ENCODE data around the gene AUTS2.

The AUTS2 gene

GRCh38 chr7:70044981-70045380 is 446.7 kb downstream of the AUTS2 start:
- no peak for DNase-seq

DNA sequence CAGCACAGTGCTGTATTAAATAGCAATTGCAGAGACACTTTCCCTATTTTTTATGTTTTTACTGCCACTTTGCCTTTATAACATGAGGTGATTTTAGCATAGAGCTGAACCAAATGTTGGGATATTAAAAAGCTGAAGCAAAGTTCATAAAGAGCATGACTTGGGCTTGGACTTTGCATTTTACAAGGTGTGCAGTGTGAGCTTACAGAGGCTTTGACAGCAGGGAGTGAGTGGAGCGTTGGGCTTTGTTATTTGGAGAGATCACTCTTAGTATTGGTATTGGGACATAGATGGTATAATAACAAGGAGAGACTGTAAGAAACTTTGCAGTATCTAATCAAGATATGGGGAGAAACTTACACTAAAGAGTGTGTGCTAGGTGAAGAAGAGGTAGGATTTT is 449.1 kb downstream of the AUTS2 start:
- no peak for DNase-seq

- DNase-seq = no peak
Measured at GRCh38 chr7:70047891-70048448, 449.7 kb downstream of the AUTS2 start.

GRCh38 chr7:70051726-70052125 is 453.5 kb downstream of the AUTS2 start:
- no peak for DNase-seq

- no peak for DNase-seq
Measured at GRCh38 chr7:70052691-70053090, 454.4 kb downstream of the AUTS2 start.

DNA sequence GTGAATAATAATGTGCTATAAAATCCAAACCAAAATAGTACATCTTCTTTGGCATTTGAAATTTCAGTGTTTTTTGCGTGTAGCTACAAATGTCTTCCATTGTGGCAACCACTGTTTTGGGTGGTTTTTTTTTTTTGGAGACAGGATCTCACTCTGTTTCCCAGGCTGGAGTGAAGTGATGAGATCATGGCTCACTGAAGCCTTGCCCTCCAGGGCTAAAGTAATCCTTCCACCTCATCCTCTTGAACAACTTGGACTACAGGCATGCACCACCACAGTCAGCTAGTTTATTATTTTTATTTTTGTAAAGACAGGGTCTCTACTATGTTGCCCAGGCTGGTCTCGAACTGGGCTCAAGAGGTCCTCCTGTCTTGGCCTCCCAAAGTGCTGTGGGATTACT is 455.1 kb downstream of the AUTS2 start:
- DNase-seq = no peak

DNA sequence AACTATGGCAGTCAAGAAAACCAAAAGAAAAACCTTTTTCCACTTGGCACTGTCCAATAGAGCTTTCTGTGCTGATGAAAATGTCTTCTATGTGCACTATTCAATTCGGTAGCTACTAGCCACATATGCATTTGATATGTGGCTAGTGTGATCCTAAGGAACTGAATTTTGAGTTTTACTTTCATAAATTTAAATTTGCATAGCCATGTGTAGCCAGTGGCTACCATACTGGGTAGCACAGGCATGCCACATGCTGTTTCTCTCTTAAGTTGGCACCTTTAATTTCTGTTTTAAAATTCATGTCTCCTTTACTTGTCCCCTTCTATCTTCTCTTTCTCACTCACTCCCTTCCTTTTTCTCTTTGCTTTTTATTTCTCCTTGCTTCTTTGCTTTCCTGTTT is 455.7 kb downstream of the AUTS2 start:
- DNase-seq = no peak

DNA sequence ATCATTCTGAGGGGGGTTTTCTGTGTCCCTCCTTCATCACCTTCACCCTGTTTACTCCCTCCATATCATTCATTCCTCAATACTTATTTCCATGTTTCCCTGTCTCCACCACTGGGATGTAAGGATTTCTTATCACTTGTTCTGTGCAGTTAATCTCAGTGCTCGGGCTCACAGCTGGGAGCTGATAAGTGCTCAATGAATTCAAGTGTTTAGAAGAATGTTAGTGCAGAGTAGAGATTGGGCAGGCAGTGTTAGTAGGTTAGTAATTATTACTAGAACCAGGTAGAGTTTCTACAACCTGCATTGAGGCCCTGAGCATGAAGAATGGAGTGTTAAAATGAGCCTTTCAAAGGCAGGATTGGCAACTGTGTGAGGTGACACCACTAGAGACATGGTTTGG is 458.1 kb downstream of the AUTS2 start:
- no peak for DNase-seq

DNA sequence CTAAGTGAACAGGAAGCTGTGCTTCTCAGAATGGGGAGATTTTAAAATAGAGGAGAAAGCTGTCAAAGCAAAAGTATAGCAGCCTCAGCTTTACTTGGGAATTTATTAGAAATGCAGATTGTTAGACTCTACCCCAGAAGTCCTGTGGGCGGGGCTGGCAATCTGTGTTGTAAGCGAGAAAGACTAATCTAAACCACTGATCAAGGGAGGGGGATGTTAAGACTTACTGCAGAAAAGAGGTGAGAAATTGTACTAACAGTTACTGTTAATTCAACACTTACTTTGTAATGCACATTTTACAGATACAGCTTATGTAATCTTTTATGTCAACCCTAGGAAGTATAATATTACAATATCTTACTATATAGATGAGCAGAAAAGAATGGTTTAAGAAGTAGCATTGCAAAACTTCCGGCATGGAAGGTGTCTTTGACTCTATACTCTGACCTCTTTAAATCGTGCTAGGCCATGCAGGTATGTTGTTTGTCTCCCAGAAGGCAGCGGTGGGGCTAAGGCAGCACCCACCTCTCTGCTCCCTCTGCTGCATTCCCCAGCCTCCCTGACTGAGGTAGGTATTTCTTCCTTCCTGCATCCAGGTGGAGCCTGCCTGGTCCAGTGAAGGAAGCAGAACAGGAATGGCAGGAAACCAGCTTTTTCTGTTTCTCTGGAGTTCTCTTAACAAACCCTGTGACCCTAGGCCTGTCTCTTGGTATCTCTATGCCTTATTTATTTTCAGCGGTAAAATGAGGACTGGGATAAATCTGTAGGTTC is 462.2 kb downstream of the AUTS2 start:
- no peak for DNase-seq

- no peak for DNase-seq
Measured at GRCh38 chr7:70063371-70063770, 465.1 kb downstream of the AUTS2 start.

DNA sequence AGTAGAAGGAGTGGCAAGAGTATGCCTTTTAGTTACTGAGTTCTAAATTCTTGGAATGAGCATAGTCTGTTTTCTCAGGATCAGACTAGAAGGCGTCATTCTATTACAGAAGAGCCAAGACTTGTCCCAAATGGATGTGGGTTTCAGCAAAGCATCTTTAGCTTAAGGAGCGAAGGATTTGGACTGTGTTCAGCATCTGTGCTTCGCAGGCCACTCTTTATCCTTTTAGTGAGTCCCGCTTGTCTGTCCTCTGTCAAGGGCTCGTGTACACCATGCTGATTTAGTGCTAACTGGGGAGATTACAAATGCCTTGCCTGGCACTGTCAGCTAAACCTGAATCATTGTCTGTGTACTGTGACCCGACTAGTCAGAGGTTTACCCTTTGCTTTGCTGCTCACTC is 465.7 kb downstream of the AUTS2 start:
- no peak for DNase-seq

DNA sequence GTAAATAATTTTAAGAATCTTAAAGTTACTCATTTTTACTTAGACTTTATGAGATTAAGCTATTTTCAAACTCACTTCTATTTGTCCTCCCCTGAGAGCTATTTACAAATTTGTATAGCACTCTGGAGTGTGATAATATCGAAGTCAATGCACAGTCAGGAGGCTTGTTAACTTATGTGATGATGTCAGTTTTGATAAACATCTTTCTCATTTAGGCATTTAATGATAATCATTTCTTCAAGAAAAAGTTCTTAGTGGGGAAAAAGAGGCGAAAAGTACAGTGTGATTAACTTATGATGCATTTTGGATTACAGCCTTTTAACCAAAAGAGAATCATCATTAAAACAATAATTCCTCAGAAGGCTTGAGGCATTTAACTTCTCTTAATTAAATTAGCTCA is 468.6 kb downstream of the AUTS2 start:
- no peak for DNase-seq

DNA sequence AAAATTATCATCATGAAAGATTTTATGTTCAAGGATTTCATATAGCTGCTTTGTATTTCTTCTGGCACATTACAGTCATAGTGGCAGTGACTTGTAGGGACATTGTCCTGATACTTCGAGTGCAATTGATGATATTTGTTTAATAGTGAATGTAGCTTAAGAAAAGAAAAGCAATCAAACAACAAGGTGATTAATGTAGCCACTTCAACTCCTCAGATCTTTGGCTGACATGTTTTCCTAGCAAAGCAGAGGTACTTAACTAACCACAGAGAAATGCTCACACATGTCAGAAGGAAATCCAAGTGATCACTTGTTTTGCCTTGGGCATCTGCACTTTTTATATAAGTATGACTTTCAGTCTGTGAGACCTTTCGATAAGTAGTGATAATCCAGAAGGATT is 470.3 kb downstream of the AUTS2 start:
- DNase-seq = no peak

DNA sequence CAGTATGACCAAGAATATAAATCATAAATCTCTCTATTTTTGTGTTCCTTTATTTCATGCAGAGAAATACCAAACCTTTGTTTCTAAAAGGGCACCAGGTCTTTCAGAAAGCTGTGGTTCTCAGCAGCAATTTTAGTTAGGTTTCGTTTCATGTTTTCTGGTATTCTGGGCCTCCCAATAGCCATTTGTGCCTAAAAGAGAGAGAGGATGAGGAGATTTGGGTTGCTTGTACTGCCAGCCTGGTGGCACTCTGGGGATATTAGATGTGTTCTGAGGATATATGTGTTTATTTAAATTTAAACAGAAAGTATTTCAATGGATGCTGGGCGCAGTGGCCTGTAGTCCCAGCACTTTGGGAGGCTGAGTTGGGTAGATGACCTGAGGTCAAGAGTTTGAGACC is 471.7 kb downstream of the AUTS2 start:
- DNase-seq = no peak

GRCh38 chr7:70071766-70072165 is 473.5 kb downstream of the AUTS2 start:
- no peak for DNase-seq

DNA sequence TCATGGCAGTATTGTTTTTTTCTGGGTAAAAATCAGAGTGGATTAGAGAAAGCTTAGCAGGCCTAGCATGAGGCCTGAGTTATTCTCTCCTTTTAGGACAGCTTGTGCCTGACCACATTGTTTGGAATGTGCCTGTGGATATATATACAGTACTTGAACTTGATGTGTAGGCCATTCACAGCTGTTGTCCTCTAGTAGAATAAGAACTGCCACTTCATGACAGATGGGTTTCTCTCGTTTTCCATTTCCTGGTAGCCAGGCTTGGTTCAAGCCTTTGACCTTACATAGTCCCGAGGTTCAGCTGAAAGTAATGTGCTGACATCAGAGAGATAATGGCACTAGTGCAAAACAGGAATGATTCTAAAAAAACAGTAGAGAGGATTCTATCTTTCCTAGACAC is 473.9 kb downstream of the AUTS2 start:
- DNase-seq = no peak

DNA sequence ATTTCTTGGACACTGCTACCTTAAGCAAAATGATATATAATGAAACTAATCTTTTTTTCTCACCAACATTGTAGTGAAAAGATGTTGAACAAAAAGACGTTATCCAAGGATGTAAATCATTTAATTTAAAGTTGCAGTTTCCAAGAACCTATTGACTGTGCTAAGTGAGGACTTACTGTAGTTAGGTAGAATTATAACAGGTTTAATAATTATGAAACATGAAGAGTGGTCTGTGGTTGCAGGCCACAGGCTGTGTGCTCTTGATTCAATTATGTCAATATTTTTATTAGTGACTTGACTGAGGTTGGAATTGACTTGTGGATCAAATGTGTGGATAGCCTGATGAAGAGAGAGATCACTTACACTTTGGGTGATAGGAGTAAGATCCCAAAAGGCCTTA is 478.1 kb downstream of the AUTS2 start:
- DNase-seq = no peak

- DNase-seq = no peak
Measured at GRCh38 chr7:70082099-70082611, 483.9 kb downstream of the AUTS2 start.

GRCh38 chr7:70091362-70091761 is 493.1 kb downstream of the AUTS2 start:
- DNase-seq = no peak

DNA sequence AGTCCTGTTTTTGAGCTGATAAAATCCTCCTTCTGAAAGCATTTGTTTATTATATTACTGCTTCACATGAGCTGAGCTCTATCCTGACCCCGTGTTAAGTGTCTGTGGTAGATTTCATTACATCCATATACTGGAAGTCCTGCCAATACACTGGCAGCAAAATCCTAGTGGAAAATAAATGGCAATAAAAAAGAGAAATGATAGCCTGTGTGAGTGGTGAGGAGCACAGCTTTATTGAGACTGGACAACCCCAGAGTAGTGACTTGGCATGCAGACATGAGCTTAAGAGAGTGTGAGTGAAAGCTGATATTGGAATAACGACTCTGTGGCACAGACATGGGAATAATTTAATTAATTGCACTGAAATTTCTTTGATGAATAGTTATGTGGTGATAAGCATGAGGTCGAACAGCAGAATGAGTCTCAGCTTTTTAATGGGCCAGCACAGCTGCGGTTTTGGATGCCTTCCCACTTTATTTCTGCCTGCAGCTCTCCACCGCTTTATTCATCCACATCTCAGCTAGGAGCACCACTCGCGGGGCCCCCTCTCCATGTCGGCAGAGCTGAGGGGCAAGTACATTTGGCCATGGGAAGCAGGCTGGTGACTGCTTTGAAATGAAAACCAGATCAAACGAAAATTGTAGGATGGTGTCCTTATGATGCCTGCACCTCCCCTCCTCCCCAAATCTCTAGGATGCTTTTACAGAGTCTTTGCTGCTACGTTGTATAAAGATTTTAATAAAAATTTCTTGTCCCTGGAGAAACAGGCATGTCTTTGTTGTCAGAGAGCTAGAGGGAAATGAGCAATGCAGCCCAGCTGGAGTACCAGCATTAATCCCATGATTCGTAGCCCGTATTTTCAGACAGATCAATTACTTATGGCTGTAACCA is 494.3 kb downstream of the AUTS2 start:
- DNase-seq = no peak

DNA sequence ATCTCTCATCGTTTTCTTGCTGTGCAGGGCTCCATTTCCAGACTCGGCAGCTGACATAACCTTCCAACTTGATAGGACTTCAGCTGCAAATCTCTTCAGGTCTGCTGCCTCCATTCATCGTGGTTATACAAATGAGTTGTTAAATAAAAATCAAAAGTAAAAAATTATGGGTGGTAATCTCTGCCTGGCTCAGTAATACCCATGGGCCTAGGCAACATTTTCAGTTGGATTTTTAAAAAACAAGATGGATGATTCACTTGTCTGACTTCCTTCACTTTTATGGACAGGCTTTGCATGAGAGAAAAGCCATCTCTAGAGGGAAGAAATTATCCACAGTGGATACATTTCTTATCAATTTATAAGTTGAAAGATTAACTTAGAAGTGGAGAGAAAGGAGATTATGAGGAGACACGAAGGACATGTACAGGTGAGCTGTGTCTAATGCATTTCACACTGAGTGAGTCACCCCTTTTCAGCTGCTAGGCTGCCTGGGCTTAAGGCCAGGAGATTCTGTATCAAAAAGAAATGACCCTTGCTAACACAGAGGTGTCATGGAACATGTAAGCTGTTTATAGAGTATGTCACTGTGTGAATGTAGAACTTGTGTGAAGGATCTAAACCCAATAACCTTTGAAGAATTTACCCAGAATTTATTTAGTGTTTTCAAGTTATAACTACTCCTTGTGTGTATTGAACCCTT is 495.1 kb downstream of the AUTS2 start:
- no peak for DNase-seq

DNA sequence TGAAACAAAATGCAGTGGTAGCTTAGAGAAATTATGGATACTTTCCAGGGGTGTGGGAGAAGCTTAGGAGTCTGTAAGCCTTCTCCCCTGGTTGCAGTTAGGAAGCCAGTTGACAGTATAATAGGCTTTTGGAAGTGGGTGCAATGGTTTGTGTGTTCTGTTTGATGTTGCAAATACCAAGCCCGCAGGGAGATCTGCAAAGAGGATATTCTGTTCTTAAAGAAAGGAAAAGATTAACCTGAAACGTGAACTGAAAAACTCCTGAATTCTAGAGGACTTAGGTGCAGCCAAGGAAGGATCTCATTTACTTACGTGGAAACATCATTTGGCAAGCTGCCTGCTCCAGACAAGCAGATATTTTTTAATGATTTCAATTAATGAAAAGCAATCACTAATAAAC is 496.6 kb downstream of the AUTS2 start:
- no peak for DNase-seq

DNA sequence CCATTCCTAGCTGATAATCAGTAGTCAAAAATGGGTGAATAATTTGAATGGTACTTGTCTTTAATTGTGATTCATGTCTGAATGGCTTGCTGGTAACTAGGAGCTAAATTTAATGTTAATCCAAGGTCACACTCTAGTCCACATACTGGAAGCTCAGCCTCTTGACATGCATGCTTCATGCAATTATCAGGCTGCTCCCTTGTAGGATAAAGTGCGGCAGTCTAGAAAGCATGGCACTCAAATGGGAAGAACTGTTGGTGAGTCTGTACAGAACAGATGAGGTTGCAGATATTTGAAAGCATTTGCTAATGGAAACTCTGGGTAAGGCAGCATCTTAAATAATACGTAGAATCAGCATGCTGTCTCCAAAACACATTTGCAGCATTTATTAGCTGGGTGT is 499.4 kb downstream of the AUTS2 start:
- DNase-seq = no peak
